Vagina (tissue), 2 donors: ENCODE data around the gene SPAST. TPM values are rescaled to one million over a fixed set of nuclear protein-coding genes. Genes with fewer than 3 reads are reported as not detected.
"Not testable (repeated sequence)": the region's sequence is repeated elsewhere in the genome, so short reads cannot be mapped to it uniquely, and the experiment has no call there.

Source experiments
- DNase-seq, 2 donors: peaks; one replicate each; pipeline ENCODE4 v3.0.0-alpha.2; 2017; ENCODE audit errors: extremely low spot score in 2 of 2
- H3K27ac ChIP-seq: fragments of 200-600 bp; sonication (generic); one replicate; pipeline ENCODE4 v1.5.1; 2019
- H3K27me3 ChIP-seq: fragments of 200-600 bp; sonication (generic); one replicate; pipeline ENCODE4 v1.5.1; 2019
- H3K36me3 ChIP-seq, 2 donors: fragments of 200-600 bp; sonication (generic); one replicate each; pipeline ENCODE4 v1.5.1; 2017 to 2019
- H3K4me1 ChIP-seq: fragments of 200-600 bp; sonication (generic); one replicate; pipeline ENCODE4 v1.5.1; 2019
- H3K4me3 ChIP-seq, 2 donors: fragments of 200-600 bp; sonication (generic); 1 replicate in 1 of 2; 2 replicates in 1 of 2; pipeline ENCODE4 v1.5.1; 2016 to 2019
- H3K9me3 ChIP-seq: fragments of 200-600 bp; sonication (generic); one replicate; pipeline ENCODE4 v1.5.1; 2019
- CTCF ChIP-seq, 3 experiments: fragments of 450-650 bp in 2 of 3; fragments of 200-600 bp in 1 of 3; sonication (generic) in 1 of 3; IDR thresholded peaks; one replicate each; pipeline ENCODE4 v1.5.1; 2017 to 2019; ENCODE audit warnings: antibody characterized with exemption in 3 of 3, mild to moderate bottlenecking in 2 of 3, moderate library complexity in 2 of 3
- POLR2A ChIP-seq, 2 donors: fragments of 450-650 bp; IDR thresholded peaks; one replicate each; pipeline ENCODE4 v1.6.1; 2017; ENCODE audit warnings: antibody characterized with exemption in 2 of 2, mild to moderate bottlenecking in 2 of 2, moderate library complexity in 2 of 2
- POLR2AphosphoS5 ChIP-seq, 2 donors: sonication (generic); formaldehyde crosslinking; IDR thresholded peaks; one replicate each; pipeline ENCODE4 v1.9.0; 2017; ENCODE audit warnings: antibody characterized with exemption in 2 of 2, mild to moderate bottlenecking in 2 of 2, low read depth in 1 of 2; ENCODE audit not compliant: insufficient read depth in 1 of 2
- intact Hi-C: fragments of 100-400 bp; cut with DNase I; formaldehyde crosslinking; loops from one replicate; pipeline ENCODE4 v1.15.1; 2023
- total RNA-seq: library from RNA; depleted of rRNA; stranded (reverse); fragments of >200 nt; gene quantifications from one replicate; pipeline ENCODE4 v1.2.3, GENCODE V29; 2016

SPAST gene
- total RNA-seq, 1 donor from 2014 or later = 20.6 TPM

- Histone ChIP-seq H3K9me3 (no peaks in the 10 kb centered on the region), H3K36me3 (peaks cover 0 to 24% of the 10 kb centered on the region in 2 donors), H3K27me3 (no peaks in the 10 kb centered on the region), H3K4me1 (no peaks in the 10 kb centered on the region), H3K4me3 (no peak overlapping the region), H3K27ac (no peak overlapping the region)
- no peak for TF ChIP-seq POLR2AphosphoS5 (IDR thresholded peaks at IDR 0.05; ENCODE audit: insufficient read depth in 1 of 2, low read depth in 1 of 2)
- TF ChIP-seq CTCF (IDR thresholded peaks at IDR 0.05) = no peak
- no peak for TF ChIP-seq POLR2A (IDR thresholded peaks at IDR 0.05)
- no peak for DNase-seq
- intact Hi-C loops = no loop called here
These were observed 109.5 kb downstream of the SPAST start for GRCh38 chr2:32172870-32173269.

GRCh38 chr2:32182667-32183066 is 119.3 kb downstream of the SPAST start:
- H3K9me3 ChIP-seq = no peaks in the 10 kb centered on the region
- no peak overlapping the region for H3K4me3 ChIP-seq
- no peaks in the 10 kb centered on the region for H3K27me3 ChIP-seq
- H3K36me3 ChIP-seq = peaks cover 0 to 20% of the 10 kb centered on the region in 2 donors
- no peak for TF ChIP-seq CTCF (IDR thresholded peaks at IDR 0.05)
- TF ChIP-seq POLR2A (IDR thresholded peaks at IDR 0.05) = no peak
- TF ChIP-seq POLR2AphosphoS5 (IDR thresholded peaks at IDR 0.05; ENCODE audit: insufficient read depth in 1 of 2, low read depth in 1 of 2) = no peak
- DNase-seq = no peak
- intact Hi-C loops = no loop called here
- H3K27ac ChIP-seq = no peak overlapping the region
- H3K4me1 ChIP-seq = no peaks in the 10 kb centered on the region

DNA sequence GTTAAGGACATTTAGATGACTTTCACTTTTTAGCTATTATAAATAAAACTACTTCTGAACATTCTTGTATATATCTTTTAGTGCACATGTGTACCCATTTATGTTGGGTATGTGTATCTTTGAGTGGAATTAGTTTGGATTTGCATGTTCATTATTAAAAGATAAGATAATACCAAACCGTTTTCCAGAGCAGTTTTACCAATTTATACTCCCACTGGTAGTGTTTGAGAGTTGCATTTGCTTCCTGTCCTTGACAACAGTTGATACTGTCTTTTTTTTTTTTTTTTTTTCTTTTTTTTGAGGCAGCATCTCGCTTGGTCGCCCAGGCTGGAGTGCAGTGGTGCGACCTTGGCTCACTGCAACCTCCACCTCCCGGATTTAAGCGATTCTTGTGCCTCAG is 125.7 kb downstream of the SPAST start:
- TF ChIP-seq POLR2A (IDR thresholded peaks at IDR 0.05) (no peak), POLR2AphosphoS5 (IDR thresholded peaks at IDR 0.05; ENCODE audit: insufficient read depth in 1 of 2, low read depth in 1 of 2) (no peak), CTCF (IDR thresholded peaks at IDR 0.05) (no peak)
- H3K4me3 ChIP-seq = no peak overlapping the region
- intact Hi-C loops = no loop called here
- no peaks in the 10 kb centered on the region for H3K4me1 ChIP-seq
- DNase-seq = no peak
- no peaks in the 10 kb centered on the region for H3K27me3 ChIP-seq
- H3K36me3 ChIP-seq = peaks cover 0 to 8% of the 10 kb centered on the region in 2 donors
- no peaks in the 10 kb centered on the region for H3K9me3 ChIP-seq
- H3K27ac ChIP-seq = no peak overlapping the region

DNA sequence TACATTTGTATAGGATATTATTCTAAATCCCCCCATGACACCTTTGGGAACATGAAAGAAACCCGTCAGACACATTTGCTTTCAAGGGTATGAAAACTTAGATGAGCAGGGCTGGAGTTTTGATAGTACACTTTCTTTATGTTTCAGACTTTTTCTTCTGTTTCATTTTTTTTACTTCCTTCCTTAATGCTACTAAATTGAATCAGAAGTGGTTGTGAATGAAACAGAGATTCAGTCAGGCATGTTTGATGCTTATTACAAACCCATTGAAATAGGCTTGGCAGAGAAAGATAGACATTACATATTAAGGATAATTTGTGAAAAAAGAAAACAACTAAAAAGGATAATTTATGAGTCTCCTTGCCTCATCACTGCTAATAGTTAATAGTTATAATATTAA is 129.1 kb downstream of the SPAST start:
- TF ChIP-seq POLR2A (IDR thresholded peaks at IDR 0.05) (no peak), POLR2AphosphoS5 (IDR thresholded peaks at IDR 0.05; ENCODE audit: insufficient read depth in 1 of 2, low read depth in 1 of 2) (no peak), CTCF (IDR thresholded peaks at IDR 0.05) (no peak)
- H3K9me3 ChIP-seq = no peaks in the 10 kb centered on the region
- H3K27me3 ChIP-seq = no peaks in the 10 kb centered on the region
- H3K4me3 ChIP-seq = no peak overlapping the region
- peaks cover 0 to 1% of the 10 kb centered on the region in 2 donors for H3K36me3 ChIP-seq
- intact Hi-C loops = no loop called here
- no peaks in the 10 kb centered on the region for H3K4me1 ChIP-seq
- no peak overlapping the region for H3K27ac ChIP-seq
- DNase-seq = no peak

DNA sequence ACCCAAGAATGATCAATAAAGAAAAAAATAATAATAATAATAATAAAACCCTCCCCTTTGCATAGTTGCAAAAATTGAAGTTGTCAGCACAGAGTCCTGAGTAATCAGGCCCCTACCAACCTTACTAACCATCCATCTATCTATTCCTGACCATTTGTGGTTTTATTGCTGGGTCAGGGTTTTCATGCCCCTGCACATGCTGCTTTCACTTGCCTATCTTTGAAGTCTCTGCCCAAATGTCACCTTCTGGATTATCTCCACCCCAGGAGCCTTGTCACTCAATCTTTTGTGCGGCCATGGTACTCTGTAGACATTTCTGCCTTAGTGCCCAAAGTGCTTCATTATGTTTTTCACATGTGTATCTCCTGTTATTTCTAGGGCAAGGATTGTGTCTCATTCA is 137.5 kb downstream of the SPAST start:
- no peaks in the 10 kb centered on the region for H3K9me3 ChIP-seq
- H3K27ac ChIP-seq = no peak overlapping the region
- intact Hi-C loops = no loop called here
- H3K4me3 ChIP-seq = no peak overlapping the region
- DNase-seq = no peak
- H3K4me1 ChIP-seq = no peaks in the 10 kb centered on the region
- H3K36me3 ChIP-seq = peaks cover 0 to 22% of the 10 kb centered on the region in 2 donors
- no peaks in the 10 kb centered on the region for H3K27me3 ChIP-seq
- no peak for TF ChIP-seq POLR2A (IDR thresholded peaks at IDR 0.05)
- no peak for TF ChIP-seq POLR2AphosphoS5 (IDR thresholded peaks at IDR 0.05; ENCODE audit: insufficient read depth in 1 of 2, low read depth in 1 of 2)
- TF ChIP-seq CTCF (IDR thresholded peaks at IDR 0.05) = no peak

DNA sequence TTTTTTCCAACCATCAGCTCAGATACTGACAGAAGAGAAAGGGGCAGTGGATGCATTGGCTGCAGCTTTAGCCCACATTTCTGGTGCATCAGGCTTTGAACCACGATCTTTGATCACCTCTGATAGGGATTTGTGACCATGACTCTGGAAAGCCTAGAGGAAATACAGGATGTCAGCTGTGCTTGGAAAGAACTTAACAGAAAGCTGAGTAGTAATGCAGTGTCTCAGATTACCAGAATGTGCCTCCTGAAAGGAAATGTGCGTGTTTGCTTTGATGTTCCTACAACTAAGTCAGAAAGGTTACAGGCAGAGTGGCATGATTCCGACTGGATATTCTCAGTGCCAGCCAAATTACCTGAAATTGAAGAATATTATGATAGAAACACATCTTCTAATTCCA is 140.1 kb downstream of the SPAST start:
- H3K27ac ChIP-seq, H3K4me3 ChIP-seq, H3K4me1 ChIP-seq, H3K27me3 ChIP-seq, intact Hi-C loops, H3K9me3 ChIP-seq, DNase-seq: not testable (repeated sequence)
- H3K36me3 ChIP-seq = peaks cover 0 to 14% of the 10 kb centered on the region in 2 donors
